T47D (cell line): ENCODE results near the gene OR5T3.
"Not testable (repeated sequence)": the region's sequence is repeated elsewhere in the genome, so short reads cannot be mapped to it uniquely, and the experiment has no call there.

Experiments
- DNase-seq, 2 experiments: peaks; one replicate each; pipeline versions ENCODE4 v3.0.0 to v3.0.0-alpha.2; 2011 to 2012; ENCODE audit warnings: low read depth in 1 of 2, low spot score in 1 of 2
- JUND ChIP-seq: IDR thresholded peaks from 2 replicates; pipeline ENCODE4 v1.6.1; 2012; ENCODE audit warnings: low read depth
- in situ Hi-C: cut with HindIII; loops from 2 replicates; pipeline ENCODE4 v1.10.0; 2016; ENCODE audit warnings: low sequenced_read_pairs, low pct_unique_long_range_greater_than_20kb

OR5T3 gene

GRCh38 chr11:56251954-56252353 is at the start of gene OR5T3:
Gene OR5T3 (plus strand): TSS chr11:56252254. CDS start chr11:56252254, 0 bp downstream.
- TF ChIP-seq JUND = no peak
- in situ Hi-C loops = no loop called here
- no peak for DNase-seq

- in situ Hi-C loops = no loop called here
- no peak for DNase-seq
- TF ChIP-seq JUND = no peak
Measured at GRCh38 chr11:56207790-56208189, 44.3 kb upstream of the OR5T3 start.

GRCh38 chr11:56214537-56214936 is 37.5 kb upstream of the OR5T3 start:
- no peak for DNase-seq
- no peak for TF ChIP-seq JUND
- in situ Hi-C loops = no loop called here

- DNase-seq = peak in 1 of 2 experiments; percentile 33
- in situ Hi-C loops = not testable (repeated sequence)
Measured at GRCh38 chr11:56219735-56220134, 32.3 kb upstream of the OR5T3 start.

GRCh38 chr11:56234155-56234554 is 17.9 kb upstream of the OR5T3 start, which contains the start of gene OR5T2:
Gene OR5T2 (minus strand): TSS chr11:56234255. CDS start chr11:56233062, 1,193 bp downstream.
- DNase-seq = no peak
- TF ChIP-seq JUND = no peak
- in situ Hi-C loops = no loop called here

GRCh38 chr11:56271092-56271491 is 19.0 kb downstream of the OR5T3 start:
- DNase-seq = peak in 1 of 2 experiments; percentile 17
- TF ChIP-seq JUND = no peak
- in situ Hi-C loops = no loop called here

- in situ Hi-C loops = no loop called here
- TF ChIP-seq JUND = no peak
- no peak for DNase-seq
Measured at GRCh38 chr11:56273854-56274253, 21.8 kb downstream of the OR5T3 start, which contains the start of gene OR5T1. Gene OR5T1 (plus strand): TSS chr11:56274154. CDS start chr11:56275639, 1,485 bp downstream.

- in situ Hi-C loops = no loop called here
- no peak for TF ChIP-seq JUND
- no peak for DNase-seq
Measured at GRCh38 chr11:56292154-56292553, 40.1 kb downstream of the OR5T3 start, which contains the start of gene OR8H1. Gene OR8H1 (minus strand): TSS chr11:56292254. CDS start chr11:56291062, 1,192 bp downstream.

- TF ChIP-seq JUND = no peak
- DNase-seq = no peak
- in situ Hi-C loops = no loop called here
Measured at GRCh38 chr11:56296898-56297297, 44.8 kb downstream of the OR5T3 start.
